Cerebellar nuclear complex (tissue), 1 donor: ENCODE data around the gene FAM83D.
"Not testable (repeated sequence)": the region's sequence is repeated elsewhere in the genome, so short reads cannot be mapped to it uniquely, and the experiment has no call there.

Experiments
- DNase-seq, 2 experiments: peaks; one replicate each; lab custom pipeline; 2025; lab: John Stamatoyannopoulos, UW

The FAM83D gene

DNA sequence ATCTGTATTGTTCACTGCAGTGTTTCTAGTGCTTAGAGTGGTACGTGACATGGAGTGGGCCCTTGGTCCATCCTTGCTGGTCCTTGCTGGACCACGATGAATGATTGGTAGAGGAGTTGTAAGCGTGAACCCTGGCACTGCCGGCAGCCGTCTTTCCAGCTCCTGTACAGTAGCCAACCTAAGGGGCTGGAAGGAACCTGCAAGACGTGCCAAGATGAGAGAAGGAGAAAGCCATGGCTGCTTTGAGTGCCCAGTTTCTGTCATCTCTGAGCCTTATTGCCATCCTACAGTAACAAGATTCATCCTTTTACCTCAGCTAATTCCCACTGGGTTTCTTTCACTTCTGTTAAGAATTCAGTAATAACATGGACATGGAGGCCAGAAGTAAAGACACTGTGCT, 41.9 kb downstream of the FAM83D start:
- DNase-seq: no peak

- no peak for DNase-seq
Observed at GRCh38 chr20:38969708-38970107, 43.5 kb downstream of the FAM83D start.

GRCh38 chr20:38970302-38970701, 44.1 kb downstream of the FAM83D start:
- no peak for DNase-seq

DNA sequence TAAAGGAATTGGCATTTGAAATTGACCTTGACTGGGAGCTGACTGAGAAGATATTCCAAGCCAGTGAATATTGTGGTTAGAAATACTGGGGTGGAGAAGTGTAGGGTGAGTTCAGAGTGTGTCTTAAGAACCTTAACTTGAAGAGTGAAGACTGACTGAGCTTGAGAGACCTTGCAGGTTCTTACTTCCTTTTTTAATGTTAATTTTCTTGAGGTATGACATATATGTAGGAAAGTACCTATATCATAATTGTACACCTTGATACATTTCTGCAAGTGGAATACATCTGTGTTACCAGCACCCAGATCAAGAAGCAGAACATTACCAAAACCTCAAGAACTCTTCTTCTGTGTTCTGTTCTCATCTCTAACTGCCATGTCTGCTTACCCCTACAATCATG, 46.9 kb downstream of the FAM83D start:
- DNase-seq: no peak

GRCh38 chr20:38973645-38974044, 47.4 kb downstream of the FAM83D start:
- no peak for DNase-seq

DNA sequence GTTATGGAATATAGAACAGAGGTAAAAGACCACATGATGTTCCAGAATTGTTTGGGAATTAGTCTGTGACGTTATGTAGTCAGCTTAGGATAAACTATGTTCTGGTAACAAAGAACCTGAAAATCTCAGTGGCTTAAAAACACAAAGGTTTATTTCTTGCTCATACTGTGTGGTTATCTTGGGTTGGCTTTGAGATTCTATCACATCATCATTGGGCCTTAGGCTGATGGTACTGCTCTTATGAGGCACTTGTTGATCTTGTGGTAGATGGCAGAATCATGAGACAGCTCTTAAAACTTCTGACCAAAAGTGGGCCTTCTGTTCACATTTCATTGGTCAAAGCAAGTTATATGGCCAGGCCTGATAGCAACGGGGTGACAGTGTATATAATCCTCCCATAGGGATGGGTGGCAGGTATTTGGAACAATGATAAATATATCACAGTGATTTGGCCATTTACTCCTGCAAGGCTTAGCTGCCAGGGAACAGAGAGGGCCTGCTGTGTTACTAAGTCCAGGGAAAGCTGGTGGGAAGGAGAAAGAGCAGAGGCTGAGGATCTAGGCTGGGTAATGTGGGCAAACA, 49.4 kb downstream of the FAM83D start:
- DNase-seq: no peak

DNA sequence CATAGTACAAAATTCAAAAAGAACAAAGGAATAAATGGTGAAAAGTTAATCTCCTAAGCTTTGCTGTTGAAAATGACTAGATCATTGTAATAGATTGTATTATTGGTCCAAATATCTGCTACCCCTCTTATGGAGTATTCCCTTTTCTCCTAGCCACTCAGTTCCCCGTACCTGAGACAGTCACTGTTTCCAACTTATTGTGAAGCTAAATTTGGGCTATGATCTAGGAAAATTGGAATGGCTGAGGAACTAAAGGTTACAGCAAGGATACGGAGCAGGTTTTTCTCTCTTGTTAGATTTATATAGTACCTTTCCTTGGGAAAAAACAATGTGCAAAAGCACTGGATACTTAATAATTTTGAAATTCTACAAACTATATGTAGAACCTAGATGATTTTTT, 53.2 kb downstream of the FAM83D start:
- DNase-seq: no peak

GRCh38 chr20:38979842-38980241, 53.6 kb downstream of the FAM83D start:
- DNase-seq: no peak

- DNase-seq: no peak
Observed at GRCh38 chr20:38982291-38982690, 56.1 kb downstream of the FAM83D start.

GRCh38 chr20:38985060-38985459, 58.8 kb downstream of the FAM83D start:
- DNase-seq: no peak

DNA sequence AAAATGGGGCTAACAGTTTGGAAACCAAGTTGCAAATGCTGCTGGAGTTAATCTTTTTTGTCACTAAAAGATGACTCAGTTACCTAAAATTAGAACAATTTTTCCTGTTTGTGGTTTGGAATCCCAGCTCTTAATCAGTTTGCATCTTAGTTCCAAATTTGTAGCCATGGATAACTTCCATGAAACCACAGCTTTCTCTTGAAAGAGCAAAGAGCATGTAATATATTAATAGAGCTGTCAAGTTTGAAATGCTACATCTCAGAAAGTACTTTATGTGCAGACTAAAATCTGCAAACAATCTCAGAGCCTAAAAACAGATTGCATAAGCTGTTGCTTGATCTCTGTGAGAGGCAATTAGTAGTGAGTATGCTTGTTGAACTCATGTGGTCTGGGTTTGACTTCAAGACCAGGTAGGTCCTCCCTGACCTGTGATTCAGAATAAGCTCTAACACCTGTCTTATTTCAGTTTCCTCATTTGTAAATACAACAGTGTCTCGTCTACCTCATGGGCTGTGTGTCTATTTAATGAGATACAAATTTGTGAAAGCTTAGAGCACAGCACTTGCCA, 59.5 kb downstream of the FAM83D start:
- no peak for DNase-seq

GRCh38 chr20:38986663-38987062, 60.4 kb downstream of the FAM83D start:
- DNase-seq: no peak

GRCh38 chr20:38987777-38988176, 61.6 kb downstream of the FAM83D start:
- no peak for DNase-seq

DNA sequence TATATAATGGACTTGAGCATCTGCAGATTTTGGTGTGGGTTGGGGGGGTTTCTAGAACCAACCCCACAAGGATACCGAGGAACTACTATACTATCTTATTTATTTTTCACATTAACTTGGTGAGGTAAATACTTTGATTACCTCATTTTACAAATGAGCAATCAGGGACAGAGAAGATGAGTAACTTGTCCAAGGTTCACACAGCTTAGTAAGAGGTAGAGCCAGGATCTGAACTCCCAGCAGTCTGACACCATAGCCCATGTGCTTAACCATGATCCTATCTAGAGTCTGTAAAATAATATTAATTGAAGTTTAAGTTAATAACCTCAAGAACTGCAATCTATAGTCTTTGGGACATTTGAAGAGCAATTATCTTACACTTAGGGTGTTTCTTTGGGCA, 64.5 kb downstream of the FAM83D start:
- DNase-seq: no peak

GRCh38 chr20:38991814-38992704, 65.8 kb downstream of the FAM83D start:
- no peak for DNase-seq

GRCh38 chr20:38995536-38996044, 69.4 kb downstream of the FAM83D start:
- no peak for DNase-seq

DNA sequence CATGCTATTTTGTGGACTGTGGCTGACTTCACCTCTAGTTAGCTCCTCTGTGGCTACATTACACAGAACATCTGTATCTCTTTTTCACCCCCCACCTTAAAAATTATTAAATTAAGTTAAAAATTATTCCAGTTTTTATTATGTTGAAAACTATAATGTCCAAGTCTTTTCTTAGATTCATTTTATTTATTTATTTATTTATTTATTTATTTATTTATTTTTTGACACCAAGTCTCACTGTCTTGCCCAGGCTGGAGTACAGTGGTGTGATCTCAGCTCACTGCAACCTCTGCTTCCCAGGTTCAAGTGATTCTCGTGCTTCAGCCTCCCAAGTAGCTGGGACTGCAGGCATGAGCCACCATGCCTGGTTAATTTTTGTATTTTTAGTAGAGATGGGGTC, 70.6 kb downstream of the FAM83D start:
- not testable (repeated sequence) for DNase-seq

DNA sequence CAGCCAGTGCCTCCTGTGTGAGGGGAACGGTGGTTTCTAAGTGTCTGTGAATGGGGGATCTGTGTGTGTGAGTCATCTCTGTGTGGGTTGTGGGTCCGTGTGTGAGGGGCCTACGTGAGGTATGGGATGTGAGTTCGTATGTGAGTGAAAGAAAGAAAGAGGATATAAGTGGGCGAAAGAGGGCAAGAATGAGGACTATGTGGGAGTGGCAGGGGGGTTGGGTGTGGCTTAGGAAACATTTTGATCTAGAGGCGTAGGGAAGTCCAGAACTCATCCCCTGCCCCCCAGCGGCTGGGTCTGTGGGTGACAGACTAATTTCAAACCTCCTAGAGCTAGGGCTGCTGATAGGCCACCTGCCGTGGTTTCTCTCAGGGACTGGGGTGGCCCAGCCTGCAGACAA, 71.4 kb downstream of the FAM83D start:
- no peak for DNase-seq

GRCh38 chr20:38999217-38999616, 73.0 kb downstream of the FAM83D start:
- no peak for DNase-seq

GRCh38 chr20:38999965-39000910, 74.0 kb downstream of the FAM83D start:
- DNase-seq: no peak
